Endothelial cell of umbilical vein (primary cell): ENCODE results near the gene ITGA8. TPM values are rescaled to one million over a fixed set of nuclear protein-coding genes. Genes with fewer than 3 reads are reported as not detected.
"Not testable (repeated sequence)": the region's sequence is repeated elsewhere in the genome, so short reads cannot be mapped to it uniquely, and the experiment has no call there.

Experiments
- BruUV-seq: library from RNA; stranded (reverse); fragments of 400-500 nt; replicated peaks from 2 replicates; lab custom pipeline; 2021; lab: Mats Ljungman, UMichigan
- CTCF ChIA-PET: fragments of 300-600, 350-600 bp; sonication (Branson Sonifier 250); formaldehyde crosslinking; loops from one replicate; lab custom pipeline; 2021; ENCODE audit warnings: antibody characterized with exemption, inconsistent platforms; lab: Charles Lee
- POLR2A ChIA-PET: fragments of 300-600, 350-600 bp; sonication (Branson Sonifier 250); formaldehyde crosslinking; loops from one replicate; lab custom pipeline; 2021; ENCODE audit warnings: antibody characterized with exemption, inconsistent platforms; lab: Charles Lee
- DNase-seq: peaks from one replicate; pipeline ENCODE4 v3.0.0-alpha.2; 2011; ENCODE audit warnings: low read depth, low spot score
- FAIRE-seq: peaks from 2 replicates; lab custom pipeline; 2011; peaks lifted over from hg19 to GRCh38; lab: Jason Lieb, UNC
- H2AFZ ChIP-seq: 2 replicates; pipeline ENCODE4 v1.6.0; 2012; ENCODE audit warnings: low read depth, low read length, control low read depth, inconsistent platforms
- H3K27ac ChIP-seq: 2 replicates; pipeline ENCODE4 v1.5.1; 2011; ENCODE audit warnings: low read depth, mild to moderate bottlenecking, control low read depth, low read length, moderate library complexity; ENCODE audit not compliant: insufficient read depth
- H3K27me3 ChIP-seq, 2 experiments: 2 replicates each; pipeline versions ENCODE4 v1.6.0 to v1.6.1; 2011; ENCODE audit warnings: low read length in 2 of 2, mixed read lengths in 1 of 2; ENCODE audit not compliant: control insufficient read depth in 2 of 2, insufficient read depth in 2 of 2
- H3K36me3 ChIP-seq, 2 experiments: 2 replicates in 1 of 2; 3 replicates in 1 of 2; pipeline ENCODE4 v1.5.1; 2011; ENCODE audit warnings: low read length in 2 of 2, mild to moderate bottlenecking in 1 of 2, moderate library complexity in 1 of 2; ENCODE audit not compliant: control insufficient read depth in 2 of 2, insufficient read depth in 2 of 2; ENCODE audit errors: extremely low read depth in 1 of 2
- H3K4me1 ChIP-seq: 3 replicates; pipeline ENCODE4 v1.5.1; 2011; ENCODE audit warnings: mild to moderate bottlenecking, low read length; ENCODE audit not compliant: control insufficient read depth, insufficient read depth; ENCODE audit errors: extremely low read depth
- H3K4me2 ChIP-seq: 2 replicates; pipeline ENCODE4 v1.6.1; 2011; ENCODE audit warnings: low read length, control low read depth, mixed read lengths; ENCODE audit not compliant: insufficient read depth
- H3K4me3 ChIP-seq, 3 experiments: fragments of 200-600 bp in 1 of 3; sonication (generic), shearing (Covaris generic) in 1 of 3; replicated peaks in 1 of 3; 2 replicates each; pipeline ENCODE4 v1.5.1; 2011 to 2016; ENCODE audit warnings: control low read depth in 3 of 3, low read length in 3 of 3, mild to moderate bottlenecking in 2 of 3, inconsistent platforms in 1 of 3, low read depth in 1 of 3, moderate library complexity in 1 of 3; ENCODE audit not compliant: insufficient read depth in 1 of 3
- H3K79me2 ChIP-seq: 2 replicates; pipeline ENCODE4 v1.6.0; 2012; ENCODE audit warnings: low read length, inconsistent platforms; ENCODE audit not compliant: control insufficient read depth, insufficient read depth
- H3K9ac ChIP-seq: replicated peaks from 2 replicates; pipeline ENCODE3; 2011; ENCODE audit warnings: low read length, control low read depth; ENCODE audit not compliant: insufficient read depth; ENCODE audit errors: extremely low read depth
- H3K9me1 ChIP-seq: replicated peaks from 3 replicates; pipeline ENCODE4 v1.6.0; 2011; ENCODE audit warnings: mild to moderate bottlenecking, low read length; ENCODE audit not compliant: control insufficient read depth, insufficient read depth; ENCODE audit errors: extremely low read depth
- H3K9me3 ChIP-seq: replicated peaks from 2 replicates; pipeline ENCODE4 v1.5.1; 2012; ENCODE audit warnings: low read length, inconsistent platforms; ENCODE audit not compliant: control insufficient read depth, insufficient read depth
- H4K20me1 ChIP-seq: replicated peaks from 2 replicates; pipeline ENCODE3; 2011; ENCODE audit warnings: mild to moderate bottlenecking, low read length; ENCODE audit not compliant: control insufficient read depth, insufficient read depth; ENCODE audit errors: extremely low read depth
- EZH2 ChIP-seq: IDR thresholded peaks from 2 replicates; pipeline ENCODE4 v1.6.1; 2012; ENCODE audit warnings: borderline replicate concordance, low read depth, mild to moderate bottlenecking, moderate library complexity, low read length, inconsistent platforms; ENCODE audit not compliant: severe bottlenecking
- FOS ChIP-seq: IDR thresholded peaks from 2 replicates; pipeline ENCODE4 v1.6.1; 2011; ENCODE audit warnings: mild to moderate bottlenecking, low read length, moderate library complexity, borderline replicate concordance; ENCODE audit not compliant: insufficient read depth
- GATA2 ChIP-seq: IDR thresholded peaks from 2 replicates; pipeline ENCODE4 v1.7.0; 2011; ENCODE audit warnings: low read depth, mild to moderate bottlenecking, moderate library complexity, mixed read lengths, low read length; ENCODE audit not compliant: insufficient read length, insufficient read depth
- JUN ChIP-seq: IDR thresholded peaks from 2 replicates; pipeline ENCODE4 v1.6.1; 2011; ENCODE audit warnings: borderline replicate concordance, low read depth; ENCODE audit not compliant: insufficient read length, insufficient read depth
- MYC ChIP-seq: IDR thresholded peaks from one replicate; pipeline ENCODE4 v1.6.1; 2011; ENCODE audit warnings: mild to moderate bottlenecking, low read depth, low read length
- POLR2A ChIP-seq: IDR thresholded peaks from 2 replicates; pipeline ENCODE4 v1.6.1; 2012; ENCODE audit warnings: low read depth, mild to moderate bottlenecking, control low read depth, low read length
- POLR2AphosphoS5 ChIP-seq: IDR thresholded peaks from 2 replicates; pipeline ENCODE4 v1.6.1; 2012; ENCODE audit warnings: low read depth, mild to moderate bottlenecking, control low read depth, low read length, moderate library complexity; ENCODE audit not compliant: insufficient read depth
- dilution Hi-C: fragments of 300-500 bp; cut with MboI; formaldehyde crosslinking; loops from one replicate; pipeline ENCODE4 v1.15.0; 2019; ENCODE audit warnings: low sequenced_read_pairs; ENCODE audit not compliant: extremely low pct_ligation_motif_present
- intact Hi-C: fragments of 100-400 bp; cut with micrococcal nuclease; formaldehyde crosslinking; loops from one replicate; pipeline ENCODE4 v1.10.0; 2022
- polyA plus RNA-seq, 4 experiments: library from polyadenylated mRNA; depleted of rRNA in 3 of 4; stranded (reverse) in 3 of 4; unstranded in 1 of 4; fragments of >200 nt; gene quantifications; 2 replicates each; pipeline versions ENCODE4 v1.2.1 to v1.2.3, GENCODE V29; 2011 to 2012; ENCODE audit warnings: missing spikeins in 1 of 4
- total RNA-seq: library from RNA; stranded (reverse); gene quantifications from 2 replicates; pipeline ENCODE4 v1.2.3, GENCODE V29; 2021
- TF ChIP-seq, protein P1 (sequence below), 2 donors: IDR thresholded peaks; 1 replicate in 1 of 2; 2 replicates in 1 of 2; pipeline ENCODE4 v1.5.1; 2011; ENCODE audit warnings: low read length in 2 of 2, mild to moderate bottlenecking in 2 of 2, moderate library complexity in 2 of 2, control low read depth in 1 of 2, inconsistent platforms in 1 of 2, low read depth in 1 of 2; ENCODE audit not compliant: insufficient read depth in 1 of 2; ENCODE audit errors: extremely low read depth in 1 of 2
- TF ChIP-seq, protein P2 (sequence below): IDR thresholded peaks from 2 replicates; pipeline ENCODE4 v1.6.1; 2011; ENCODE audit not compliant: insufficient read depth, insufficient read length

ITGA8 gene
- total and polyA plus RNA-seq, 2 donors (not counting 3 experiments of a cell fraction or from before 2014, with no cell fraction given), result 0.04 to 0.40 TPM

DNA sequence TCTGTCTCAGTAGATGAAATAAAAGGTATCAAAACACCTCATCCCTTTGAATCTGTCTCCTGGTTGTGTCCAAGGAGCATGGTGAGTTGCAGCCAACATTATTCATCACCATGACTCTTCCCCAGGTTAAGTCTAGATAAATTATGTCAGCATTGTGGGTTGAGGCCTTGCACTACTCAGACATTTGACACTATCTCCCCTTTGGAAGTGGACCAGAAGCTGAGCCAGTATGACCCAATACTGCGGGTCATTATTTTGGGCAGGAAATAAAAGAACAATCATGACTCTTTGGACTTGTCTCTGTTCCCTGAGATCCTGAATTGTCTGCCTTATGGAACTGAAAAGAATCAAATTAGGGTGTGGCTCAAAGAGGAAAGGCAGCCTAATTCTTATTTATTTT lies 180.5 kb downstream of the ITGA8 start:
- Histone ChIP-seq H3K9ac (no peak overlapping the region), H4K20me1 (no peaks in the 10 kb centered on the region), H3K4me1 (no peaks in the 10 kb centered on the region), H3K27ac (no peak overlapping the region), H3K4me3 (no peak overlapping the region), H3K9me3 (no peaks in the 10 kb centered on the region), H3K27me3 (peaks cover 0 to 7% of the 10 kb centered on the region in 2 experiments), H3K4me2 (no peak overlapping the region), H2AFZ (no peak overlapping the region), H3K79me2 (no peaks in the 10 kb centered on the region), H3K36me3 (no peaks in the 10 kb centered on the region), H3K9me1 (no peaks in the 10 kb centered on the region)
- intact Hi-C loops, result no loop called here
- dilution Hi-C loops, result no loop called here
- FAIRE-seq, result no peak
- BruUV-seq, result no TSS peak
- no peak for TF ChIP-seq JUN
- TF ChIP-seq, protein P1, sequence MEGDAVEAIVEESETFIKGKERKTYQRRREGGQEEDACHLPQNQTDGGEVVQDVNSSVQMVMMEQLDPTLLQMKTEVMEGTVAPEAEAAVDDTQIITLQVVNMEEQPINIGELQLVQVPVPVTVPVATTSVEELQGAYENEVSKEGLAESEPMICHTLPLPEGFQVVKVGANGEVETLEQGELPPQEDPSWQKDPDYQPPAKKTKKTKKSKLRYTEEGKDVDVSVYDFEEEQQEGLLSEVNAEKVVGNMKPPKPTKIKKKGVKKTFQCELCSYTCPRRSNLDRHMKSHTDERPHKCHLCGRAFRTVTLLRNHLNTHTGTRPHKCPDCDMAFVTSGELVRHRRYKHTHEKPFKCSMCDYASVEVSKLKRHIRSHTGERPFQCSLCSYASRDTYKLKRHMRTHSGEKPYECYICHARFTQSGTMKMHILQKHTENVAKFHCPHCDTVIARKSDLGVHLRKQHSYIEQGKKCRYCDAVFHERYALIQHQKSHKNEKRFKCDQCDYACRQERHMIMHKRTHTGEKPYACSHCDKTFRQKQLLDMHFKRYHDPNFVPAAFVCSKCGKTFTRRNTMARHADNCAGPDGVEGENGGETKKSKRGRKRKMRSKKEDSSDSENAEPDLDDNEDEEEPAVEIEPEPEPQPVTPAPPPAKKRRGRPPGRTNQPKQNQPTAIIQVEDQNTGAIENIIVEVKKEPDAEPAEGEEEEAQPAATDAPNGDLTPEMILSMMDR (IDR thresholded peaks at IDR 0.05; ENCODE audit: extremely low read depth in 1 of 2, insufficient read depth in 1 of 2, low read depth in 1 of 2, low read length in 2 of 2), result no peak
- no peak for TF ChIP-seq FOS
- TF ChIP-seq MYC, result no peak
- no peak for TF ChIP-seq POLR2A
- TF ChIP-seq, protein P2, sequence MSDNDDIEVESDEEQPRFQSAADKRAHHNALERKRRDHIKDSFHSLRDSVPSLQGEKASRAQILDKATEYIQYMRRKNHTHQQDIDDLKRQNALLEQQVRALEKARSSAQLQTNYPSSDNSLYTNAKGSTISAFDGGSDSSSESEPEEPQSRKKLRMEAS, result no peak
- TF ChIP-seq EZH2, result no peak
- no peak for TF ChIP-seq POLR2AphosphoS5
- no peak for TF ChIP-seq GATA2
- DNase-seq, result no peak
- ChIA-PET POLR2A (no interaction called here), CTCF (no interaction called here)

DNA sequence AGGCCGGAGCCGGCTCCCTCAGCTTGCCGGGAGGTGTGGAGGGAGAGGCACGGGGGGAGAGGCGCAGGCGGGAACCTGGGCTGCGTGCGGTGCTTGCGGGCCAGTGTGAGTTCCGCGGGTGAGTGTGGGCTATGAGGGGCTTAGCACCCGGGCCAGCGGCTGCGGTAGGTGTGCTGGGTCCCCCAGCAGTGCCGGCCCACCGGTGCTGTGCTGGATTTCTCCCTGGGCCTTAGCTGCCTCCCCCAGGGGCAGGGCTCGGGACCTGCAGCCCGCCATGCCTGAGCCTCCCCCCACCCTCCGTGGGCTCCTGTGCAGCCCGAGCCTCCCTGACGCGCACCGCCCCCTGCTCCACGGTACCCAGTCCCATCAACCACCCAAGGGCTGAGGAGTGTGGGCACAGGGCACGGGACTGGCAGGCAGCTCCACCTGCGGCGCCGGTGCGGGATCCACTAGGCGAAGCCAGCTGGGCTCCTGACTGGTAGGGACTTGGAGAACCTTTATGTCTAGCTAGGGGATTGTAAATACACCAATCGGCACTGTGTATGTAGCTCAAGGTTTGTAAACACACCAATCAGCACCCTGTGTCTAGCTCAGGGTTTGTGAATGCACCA lies 184.7 kb downstream of the ITGA8 start:
- H3K36me3 ChIP-seq, H3K9me3 ChIP-seq, H2AFZ ChIP-seq, H3K9me1 ChIP-seq, POLR2A ChIA-PET, H3K79me2 ChIP-seq, H3K9ac ChIP-seq, dilution Hi-C loops, H4K20me1 ChIP-seq, H3K27ac ChIP-seq, CTCF ChIA-PET, BruUV-seq, intact Hi-C loops, H3K4me3 ChIP-seq, H3K4me2 ChIP-seq, H3K4me1 ChIP-seq, FAIRE-seq, DNase-seq: not testable (repeated sequence)
- H3K27me3 ChIP-seq, result peaks cover 2 to 10% of the 10 kb centered on the region in 2 experiments
